ENCODE data around the gene ATP8A2.

DNA sequence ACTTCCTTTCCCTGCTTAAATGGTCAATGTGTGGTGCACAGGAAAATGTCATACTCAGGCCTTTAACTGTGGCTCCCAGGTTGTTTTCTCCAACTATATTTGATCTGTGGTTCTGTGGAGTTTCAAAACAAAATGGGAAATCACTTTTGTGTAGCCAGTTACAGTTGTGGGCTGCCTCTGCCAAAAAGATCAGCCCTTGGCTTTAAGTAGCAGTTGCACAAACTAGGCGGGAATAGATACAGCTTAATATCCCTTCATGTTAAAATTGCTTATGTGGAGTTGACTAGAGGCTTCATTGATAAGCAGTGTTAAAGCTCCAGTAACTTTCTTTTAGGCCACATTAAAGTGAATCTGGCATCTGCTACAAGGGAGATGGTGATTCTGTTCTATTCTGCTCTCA, 395.2 kb downstream of the ATP8A2 start:
- TF ChIP-seq, protein P1, sequence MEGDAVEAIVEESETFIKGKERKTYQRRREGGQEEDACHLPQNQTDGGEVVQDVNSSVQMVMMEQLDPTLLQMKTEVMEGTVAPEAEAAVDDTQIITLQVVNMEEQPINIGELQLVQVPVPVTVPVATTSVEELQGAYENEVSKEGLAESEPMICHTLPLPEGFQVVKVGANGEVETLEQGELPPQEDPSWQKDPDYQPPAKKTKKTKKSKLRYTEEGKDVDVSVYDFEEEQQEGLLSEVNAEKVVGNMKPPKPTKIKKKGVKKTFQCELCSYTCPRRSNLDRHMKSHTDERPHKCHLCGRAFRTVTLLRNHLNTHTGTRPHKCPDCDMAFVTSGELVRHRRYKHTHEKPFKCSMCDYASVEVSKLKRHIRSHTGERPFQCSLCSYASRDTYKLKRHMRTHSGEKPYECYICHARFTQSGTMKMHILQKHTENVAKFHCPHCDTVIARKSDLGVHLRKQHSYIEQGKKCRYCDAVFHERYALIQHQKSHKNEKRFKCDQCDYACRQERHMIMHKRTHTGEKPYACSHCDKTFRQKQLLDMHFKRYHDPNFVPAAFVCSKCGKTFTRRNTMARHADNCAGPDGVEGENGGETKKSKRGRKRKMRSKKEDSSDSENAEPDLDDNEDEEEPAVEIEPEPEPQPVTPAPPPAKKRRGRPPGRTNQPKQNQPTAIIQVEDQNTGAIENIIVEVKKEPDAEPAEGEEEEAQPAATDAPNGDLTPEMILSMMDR (IDR thresholded peaks at IDR 0.05): no peak
- TF ChIP-seq POLR2A (IDR thresholded peaks at IDR 0.05): no peak

All from testis (tissue), 2 donors.